Neuronal stem cell (in vitro differentiated cells): Measurements from ENCODE around the gene RUNX2.

Experiments used
- DNase-seq: peaks from one replicate; pipeline ENCODE4 v3.0.0-alpha.2; 2013; ENCODE audit warnings: low spot score
- H2AFZ ChIP-seq: one replicate; pipeline ENCODE4 v1.6.1; 2013; ENCODE audit warnings: mild to moderate bottlenecking, low read length, inconsistent platforms
- H2AK5ac ChIP-seq: 2 replicates; pipeline ENCODE4 v1.6.1; 2013; ENCODE audit warnings: low read depth, mild to moderate bottlenecking, inconsistent platforms, low read length, moderate library complexity, mixed read lengths
- H2BK120ac ChIP-seq: 2 replicates; pipeline ENCODE4 v1.6.1; 2013; ENCODE audit warnings: low read depth, mild to moderate bottlenecking, inconsistent platforms, low read length, moderate library complexity, mixed read lengths
- H2BK12ac ChIP-seq: one replicate; pipeline ENCODE4 v1.6.1; 2013; ENCODE audit warnings: low read length, inconsistent platforms
- H2BK15ac ChIP-seq: 2 replicates; pipeline ENCODE4 v1.6.1; 2013; ENCODE audit warnings: mild to moderate bottlenecking, low read length, inconsistent platforms, mixed read lengths
- H2BK5ac ChIP-seq: one replicate; pipeline ENCODE4 v1.6.1; 2013; ENCODE audit warnings: inconsistent platforms, mild to moderate bottlenecking, low read length, moderate library complexity
- H3K14ac ChIP-seq: one replicate; pipeline ENCODE4 v1.6.1; 2013; ENCODE audit warnings: low read length, inconsistent platforms
- H3K18ac ChIP-seq: 2 replicates; pipeline ENCODE4 v1.6.1; 2013; ENCODE audit warnings: low read length, inconsistent platforms
- H3K23ac ChIP-seq: 2 replicates; pipeline ENCODE4 v1.6.1; 2013; ENCODE audit warnings: low read depth, mild to moderate bottlenecking, mixed read lengths, low read length, inconsistent platforms; ENCODE audit not compliant: poor library complexity
- H3K27ac ChIP-seq: replicated peaks from 3 replicates; pipeline ENCODE4 v1.5.1; 2013; ENCODE audit warnings: low read length, inconsistent platforms
- H3K27me3 ChIP-seq, 3 experiments: 2 replicates each; pipeline ENCODE4 v1.6.1; 2013; ENCODE audit warnings: low read length in 3 of 3, mild to moderate bottlenecking in 2 of 3, inconsistent platforms in 1 of 3, low read depth in 1 of 3, mixed read lengths in 1 of 3, moderate library complexity in 1 of 3; ENCODE audit not compliant: control insufficient read depth in 3 of 3, insufficient read depth in 3 of 3
- H3K36me3 ChIP-seq, 2 donors: replicated peaks in 1 of 2; 2 replicates each; pipeline ENCODE4 v1.6.1; 2013; ENCODE audit warnings: low read length in 2 of 2; ENCODE audit not compliant: control insufficient read depth in 2 of 2, insufficient read depth in 2 of 2
- H3K4ac ChIP-seq: 2 replicates; pipeline ENCODE4 v1.6.1; 2013; ENCODE audit warnings: inconsistent platforms, mild to moderate bottlenecking, low read length, moderate library complexity
- H3K4me1 ChIP-seq, 2 donors: 1 replicate in 1 of 2; 2 replicates in 1 of 2; pipeline ENCODE4 v1.6.1; 2013; ENCODE audit warnings: low read length in 2 of 2, low read depth in 1 of 2; ENCODE audit not compliant: control insufficient read depth in 2 of 2, insufficient read depth in 1 of 2
- H3K4me2 ChIP-seq: one replicate; pipeline ENCODE4 v1.6.1; 2013; ENCODE audit warnings: mild to moderate bottlenecking, low read length, inconsistent platforms; ENCODE audit not compliant: insufficient read depth, poor library complexity, severe bottlenecking
- H3K4me3 ChIP-seq, 2 donors: 2 replicates each; pipeline ENCODE4 v1.5.1; 2013; ENCODE audit warnings: low read length in 2 of 2, mild to moderate bottlenecking in 2 of 2, inconsistent platforms in 1 of 2, moderate library complexity in 1 of 2
- H3K79me1 ChIP-seq: one replicate; pipeline ENCODE4 v1.6.1; 2013; ENCODE audit warnings: low read depth, mild to moderate bottlenecking, inconsistent platforms, low read length, moderate library complexity
- H3K9ac ChIP-seq: one replicate; pipeline ENCODE4 v1.6.1; 2013; ENCODE audit warnings: mild to moderate bottlenecking, low read depth, low read length, inconsistent platforms; ENCODE audit not compliant: poor library complexity
- H3K9me3 ChIP-seq, 2 donors: replicated peaks in 1 of 2; 2 replicates each; pipeline versions ENCODE3 to v1.6.1; 2013; ENCODE audit warnings: low read length in 2 of 2, mild to moderate bottlenecking in 2 of 2, inconsistent platforms in 1 of 2, low read depth in 1 of 2, mixed read lengths in 1 of 2, moderate library complexity in 1 of 2; ENCODE audit not compliant: control insufficient read depth in 2 of 2, insufficient read depth in 1 of 2
- H4K8ac ChIP-seq: one replicate; pipeline ENCODE4 v1.6.1; 2013; ENCODE audit warnings: low read depth, mild to moderate bottlenecking, inconsistent platforms, low read length, moderate library complexity
- H4K91ac ChIP-seq: one replicate; pipeline ENCODE4 v1.6.1; 2013; ENCODE audit warnings: low read length, low read depth, mild to moderate bottlenecking, inconsistent platforms; ENCODE audit not compliant: poor library complexity
- WGBS, 2 donors: extraction: QIAGEN DNeasy Blood & Tissue Kit; methylation state at CpG; one replicate each; pipeline ENCODE4 v1.1.7; 2013; ENCODE audit warnings: missing lambda C conversion rate in 2 of 2, mixed read lengths in 1 of 2; ENCODE audit not compliant: insufficient read length in 2 of 2, insufficient replicate concordance in 1 of 2; ENCODE audit errors: extremely low coverage in 2 of 2; 5-methylcytosine and 5-hydroxymethylcytosine counted together

Gene RUNX2

GRCh38 chr6:45457141-45457540, 129.0 kb downstream of the RUNX2 start:
- Histone ChIP-seq H3K23ac (no peak overlapping the region), H2AK5ac (no peak overlapping the region), H3K27ac (no peak overlapping the region), H3K18ac (no peak overlapping the region), H2BK120ac (no peak overlapping the region), H3K4ac (no peak overlapping the region), H4K91ac (no peak overlapping the region), H3K9me3 (no peaks in the 10 kb centered on the region), H4K8ac (no peak overlapping the region), H3K36me3 (peaks cover 0 to 96% of the 10 kb centered on the region in 2 donors), H3K4me2 (no peak overlapping the region), H2BK15ac (no peak overlapping the region), H3K4me3 (no peak overlapping the region), H3K14ac (no peak overlapping the region), H2BK12ac (no peak overlapping the region), H3K27me3 (no peaks in the 10 kb centered on the region), H2BK5ac (no peak overlapping the region), H2AFZ (no peak overlapping the region), H3K4me1 (no peaks in the 10 kb centered on the region), H3K79me1 (no peaks in the 10 kb centered on the region), H3K9ac (no peak overlapping the region)
- no peak for DNase-seq

- Histone ChIP-seq H3K36me3 (peaks cover 0 to 96% of the 10 kb centered on the region in 2 donors), H3K4me2 (no peak overlapping the region), H4K91ac (no peak overlapping the region), H2BK15ac (no peak overlapping the region), H3K4me1 (no peaks in the 10 kb centered on the region), H2AK5ac (no peak overlapping the region), H3K9ac (no peak overlapping the region), H3K79me1 (no peaks in the 10 kb centered on the region), H2BK5ac (no peak overlapping the region), H3K9me3 (no peaks in the 10 kb centered on the region), H3K4ac (no peak overlapping the region), H2AFZ (no peak overlapping the region), H3K14ac (no peak overlapping the region), H3K27me3 (no peaks in the 10 kb centered on the region), H2BK12ac (no peak overlapping the region), H2BK120ac (no peak overlapping the region), H4K8ac (no peak overlapping the region), H3K27ac (no peak overlapping the region), H3K18ac (no peak overlapping the region), H3K4me3 (no peak overlapping the region), H3K23ac (no peak overlapping the region)
- WGBS, 2 donors: no CpG with 5 or more reads among the region's 2 CpGs
- DNase-seq: no peak
Observed at GRCh38 chr6:45458672-45459071, 130.5 kb downstream of the RUNX2 start.

- H4K8ac ChIP-seq: no peak overlapping the region
- H2AK5ac ChIP-seq: no peak overlapping the region
- no peak overlapping the region for H3K18ac ChIP-seq
- no peak overlapping the region for H3K4me3 ChIP-seq
- no peak overlapping the region for H3K4ac ChIP-seq
- DNase-seq: no peak
- no peak overlapping the region for H2AFZ ChIP-seq
- H2BK15ac ChIP-seq: no peak overlapping the region
- H3K23ac ChIP-seq: no peak overlapping the region
- no peaks in the 10 kb centered on the region for H3K9me3 ChIP-seq
- no peak overlapping the region for H2BK12ac ChIP-seq
- no peak overlapping the region for H2BK5ac ChIP-seq
- H3K79me1 ChIP-seq: no peaks in the 10 kb centered on the region
- H3K4me1 ChIP-seq: no peaks in the 10 kb centered on the region
- no CpG with 5 or more reads among the region's 2 CpGs for WGBS, 2 donors
- H3K14ac ChIP-seq: no peak overlapping the region
- H3K36me3 ChIP-seq: peaks cover 0 to 93% of the 10 kb centered on the region in 2 donors
- H4K91ac ChIP-seq: no peak overlapping the region
- no peaks in the 10 kb centered on the region for H3K27me3 ChIP-seq
- H3K4me2 ChIP-seq: no peak overlapping the region
- no peak overlapping the region for H2BK120ac ChIP-seq
- H3K27ac ChIP-seq: no peak overlapping the region
- H3K9ac ChIP-seq: no peak overlapping the region
Observed at GRCh38 chr6:45460166-45460565, 132.0 kb downstream of the RUNX2 start.

GRCh38 chr6:45461486-45461885, 133.4 kb downstream of the RUNX2 start:
- Histone ChIP-seq H3K9me3 (no peaks in the 10 kb centered on the region), H4K91ac (no peak overlapping the region), H3K79me1 (no peaks in the 10 kb centered on the region), H3K9ac (no peak overlapping the region), H3K4me1 (no peaks in the 10 kb centered on the region), H3K4me2 (no peak overlapping the region), H2BK15ac (no peak overlapping the region), H3K23ac (no peak overlapping the region), H3K4me3 (no peak overlapping the region), H3K4ac (no peak overlapping the region), H2BK120ac (no peak overlapping the region), H3K14ac (no peak overlapping the region), H3K27ac (no peak overlapping the region), H3K18ac (no peak overlapping the region), H3K27me3 (no peaks in the 10 kb centered on the region), H2BK5ac (no peak overlapping the region), H2AFZ (no peak overlapping the region), H2AK5ac (no peak overlapping the region), H4K8ac (no peak overlapping the region), H3K36me3 (peaks cover 0 to 87% of the 10 kb centered on the region in 2 donors), H2BK12ac (no peak overlapping the region)
- DNase-seq: no peak
- WGBS, 2 donors: 100% methylated on average over 1 of the region's 3 CpGs; no CpG with 5 or more reads in 1 of the 2 donors
